Gastroesophageal sphincter (tissue), 4 donors: ENCODE measurements around the gene PRPF6. TPM values are rescaled to one million over a fixed set of nuclear protein-coding genes. Genes with fewer than 3 reads are reported as not detected.

Source experiments
- ATAC-seq: fragments of 150-250 bp; one replicate; pipeline ENCODE4 v1.9.1; 2016; ENCODE audit warnings: mild to moderate bottlenecking, moderate library complexity
- H3K27ac ChIP-seq, 4 donors: fragments of 200-600 bp; sonication (generic) in 3 of 4; 1 replicate in 3 of 4; 2 replicates in 1 of 4; pipeline ENCODE4 v1.5.1; 2016 to 2019
- H3K27me3 ChIP-seq: fragments of 200-600 bp; sonication (generic); one replicate; pipeline ENCODE4 v1.5.1; 2019
- H3K36me3 ChIP-seq, 2 donors: fragments of 200-600 bp; sonication (generic); one replicate each; pipeline ENCODE4 v1.5.1; 2019; ENCODE audit warnings: control low read depth in 1 of 2
- H3K4me1 ChIP-seq, 3 donors: fragments of 200-600 bp; sonication (generic); 1 replicate in 2 of 3; 2 replicates in 1 of 3; pipeline ENCODE4 v1.5.1; 2016 to 2019; ENCODE audit warnings: control low read depth in 2 of 3
- H3K4me3 ChIP-seq, 2 donors: fragments of 200-600 bp; sonication (generic); one replicate each; pipeline ENCODE4 v1.5.1; 2019; ENCODE audit warnings: mild to moderate bottlenecking in 1 of 2, moderate library complexity in 1 of 2
- H3K9me3 ChIP-seq, 3 donors: fragments of 200-600 bp; sonication (generic); one replicate each; pipeline ENCODE4 v1.5.1; 2017 to 2019; ENCODE audit warnings: control low read depth in 2 of 3
- CTCF ChIP-seq, 4 experiments: fragments of 200-600 bp in 2 of 4; fragments of 450-650 bp in 2 of 4; sonication (generic) in 1 of 4; IDR thresholded peaks; one replicate each; pipeline ENCODE4 v1.5.1; 2017 to 2019; ENCODE audit warnings: antibody characterized with exemption in 4 of 4, mild to moderate bottlenecking in 2 of 4, moderate library complexity in 2 of 4
- EP300 ChIP-seq: sonication (generic); formaldehyde crosslinking; IDR thresholded peaks from one replicate; pipeline ENCODE4 v1.6.1; 2017; ENCODE audit warnings: antibody characterized with exemption, mild to moderate bottlenecking
- POLR2A ChIP-seq, 2 donors: fragments of 450-650 bp; IDR thresholded peaks; one replicate each; pipeline ENCODE4 v1.6.1; 2017; ENCODE audit warnings: antibody characterized with exemption in 2 of 2, mild to moderate bottlenecking in 2 of 2, moderate library complexity in 1 of 2
- POLR2AphosphoS5 ChIP-seq: sonication (generic); formaldehyde crosslinking; IDR thresholded peaks from one replicate; pipeline ENCODE4 v1.6.1; 2017; ENCODE audit warnings: antibody characterized with exemption
- WGBS, 2 donors: methylation state at CpG; one replicate each; pipeline ENCODE4 v1.1.5; 2018; ENCODE audit warnings: low coverage in 1 of 2; 5-methylcytosine and 5-hydroxymethylcytosine counted together
- total RNA-seq, 4 donors: library from RNA; depleted of rRNA; stranded (reverse); fragments of >200 nt; gene quantifications; one replicate each; pipeline ENCODE4 v1.1.0, GENCODE V29; 2016

The PRPF6 gene
- total RNA-seq = 10 to 100 TPM; 53.7 to 73.0 (median 67.6) TPM

GRCh38 chr20:63980806-63981728 is at the start of gene PRPF6:
Gene PRPF6, plus strand, starts transcription at chr20:63981132. Its CDS starts 114 bp downstream, at chr20:63981246.
- TF ChIP-seq CTCF (IDR thresholded peaks at IDR 0.05) = peak in 3 of 4 experiments; percentile 78 to 93 (median 81)
- TF ChIP-seq POLR2AphosphoS5 = peak; percentile 92
- TF ChIP-seq EP300 = no peak
- TF ChIP-seq POLR2A (IDR thresholded peaks at IDR 0.05) = peak; percentile 74 to 75
- Histone ChIP-seq H3K27ac (peak within 1 kb of the TSS; percentile 62 to 88 (median 86)), H3K9me3 (no peaks in the 10 kb centered on the region), H3K4me3 (peak within 1 kb of the TSS; percentile 69 to 80), H3K4me1 (peaks cover 0 to 55% (median 40%) of the 10 kb centered on the region in 3 donors), H3K27me3 (no peaks in the 10 kb centered on the region), H3K36me3 (peaks cover 0 to 36% of the 10 kb centered on the region in 2 donors)
- WGBS, 2 donors = 1% methylated on average over 12 of the region's 75 CpGs; no CpG with 5 or more reads in 1 of the 2 donors
- ATAC-seq = peak; percentile 94

- H3K4me3 ChIP-seq = no peak overlapping the region
- no peaks in the 10 kb centered on the region for H3K27me3 ChIP-seq
- H3K4me1 ChIP-seq = no peaks in the 10 kb centered on the region
- no peak for ATAC-seq
- 93 to 96% methylated on average over 3 to 14 of the region's 19 CpGs for WGBS, 2 donors
- H3K36me3 ChIP-seq = peaks cover 0 to 94% of the 10 kb centered on the region in 2 donors
- no peak overlapping the region for H3K27ac ChIP-seq
- no peaks in the 10 kb centered on the region for H3K9me3 ChIP-seq
- TF ChIP-seq POLR2A (IDR thresholded peaks at IDR 0.05) = no peak
- TF ChIP-seq EP300 = no peak
- TF ChIP-seq POLR2AphosphoS5 = no peak
- TF ChIP-seq CTCF (IDR thresholded peaks at IDR 0.05) = no peak
Observed at GRCh38 chr20:63931735-63932134, 49.2 kb upstream of the PRPF6 start.

- Histone ChIP-seq H3K27ac (no peak overlapping the region), H3K9me3 (no peaks in the 10 kb centered on the region), H3K27me3 (no peaks in the 10 kb centered on the region), H3K4me1 (no peaks in the 10 kb centered on the region), H3K4me3 (no peak overlapping the region), H3K36me3 (peaks cover 0 to 93% of the 10 kb centered on the region in 2 donors)
- no peak for TF ChIP-seq EP300
- TF ChIP-seq POLR2A (IDR thresholded peaks at IDR 0.05) = no peak
- no peak for TF ChIP-seq POLR2AphosphoS5
- no peak for TF ChIP-seq CTCF (IDR thresholded peaks at IDR 0.05)
- no peak for ATAC-seq
- no CpG with 5 or more reads among the region's 17 CpGs for WGBS, 2 donors
Observed at GRCh38 chr20:63932606-63933160, 48.2 kb upstream of the PRPF6 start.

- H3K9me3 ChIP-seq = no peaks in the 10 kb centered on the region
- H3K4me3 ChIP-seq = no peak overlapping the region
- 72% methylated on average over 3 of the region's 5 CpGs; no CpG with 5 or more reads in 1 of the 2 donors for WGBS, 2 donors
- TF ChIP-seq CTCF (IDR thresholded peaks at IDR 0.05) (no peak), EP300 (no peak), POLR2A (IDR thresholded peaks at IDR 0.05) (no peak), POLR2AphosphoS5 (no peak)
- no peaks in the 10 kb centered on the region for H3K4me1 ChIP-seq
- ATAC-seq = no peak
- no peaks in the 10 kb centered on the region for H3K27me3 ChIP-seq
- peaks cover 0 to 92% of the 10 kb centered on the region in 2 donors for H3K36me3 ChIP-seq
- H3K27ac ChIP-seq = no peak overlapping the region
Observed at GRCh38 chr20:63933646-63934045, 47.3 kb upstream of the PRPF6 start.
